Smooth muscle cell (in vitro differentiated cells): ENCODE results near the gene KLHL29. TPM values are rescaled to one million over a fixed set of nuclear protein-coding genes. Genes with fewer than 3 reads are reported as not detected.

Source experiments
- DNase-seq: peaks from one replicate; lab custom pipeline; 2025; ENCODE audit not compliant: unreplicated experiment; lab: John Stamatoyannopoulos, UW
- H2AFZ ChIP-seq: fragments of 200-600 bp; sonication (generic); 2 replicates; pipeline ENCODE4 v1.6.0; 2016; ENCODE audit warnings: antibody characterized with exemption, low read depth, mild to moderate bottlenecking
- H3F3A ChIP-seq: fragments of 200-600 bp; sonication (generic); 2 replicates; pipeline ENCODE4 v1.6.0; 2017; ENCODE audit warnings: antibody characterized with exemption, low read depth
- H3K27ac ChIP-seq: fragments of 200-600 bp; sonication (generic); 2 replicates; pipeline ENCODE4 v1.5.1; 2016; ENCODE audit warnings: low read depth, mild to moderate bottlenecking
- H3K27me3 ChIP-seq: fragments of 200-600 bp; sonication (generic); 2 replicates; pipeline ENCODE4 v1.6.1; 2016; ENCODE audit warnings: low read depth, mild to moderate bottlenecking
- H3K36me3 ChIP-seq: fragments of 200-600 bp; sonication (generic); 2 replicates; pipeline ENCODE4 v1.5.1; 2016; ENCODE audit warnings: low read depth
- H3K4me1 ChIP-seq: fragments of 200-600 bp; sonication (generic); 2 replicates; pipeline ENCODE4 v1.5.1; 2016; ENCODE audit warnings: low read depth
- H3K4me2 ChIP-seq: fragments of 200-600 bp; sonication (generic); 2 replicates; pipeline ENCODE4 v1.6.0; 2016; ENCODE audit warnings: mild to moderate bottlenecking
- H3K4me3 ChIP-seq: fragments of 200-600 bp; sonication (generic); 2 replicates; pipeline ENCODE4 v1.5.1; 2016; ENCODE audit warnings: mild to moderate bottlenecking
- H3K79me2 ChIP-seq: fragments of 200-600 bp; sonication (generic); 2 replicates; pipeline ENCODE4 v1.6.0; 2016; ENCODE audit warnings: low read depth, mild to moderate bottlenecking
- H3K9ac ChIP-seq: fragments of 200-600 bp; sonication (generic); 2 replicates; pipeline ENCODE4 v1.6.0; 2016; ENCODE audit warnings: low read depth
- H3K9me3 ChIP-seq: fragments of 200-600 bp; sonication (generic); replicated peaks from 2 replicates; pipeline ENCODE4 v1.5.1; 2016; ENCODE audit warnings: low read depth
- H4K20me1 ChIP-seq: fragments of 200-600 bp; sonication (generic); 2 replicates; pipeline ENCODE4 v1.6.0; 2016; ENCODE audit warnings: low read depth
- CTCF ChIP-seq: fragments of 200-600 bp; sonication (generic); IDR thresholded peaks from 2 replicates; pipeline ENCODE4 v1.5.1; 2017; ENCODE audit warnings: borderline replicate concordance, mild to moderate bottlenecking, antibody characterized with exemption; ENCODE audit not compliant: insufficient read depth, poor library complexity, severe bottlenecking
- WGBS: methylation state at CpG from one replicate; pipeline ENCODE4 v1.1.7; 2016; ENCODE audit warnings: low lambda C conversion rate; 5-methylcytosine and 5-hydroxymethylcytosine counted together
- polyA plus RNA-seq: library from polyadenylated mRNA; unstranded; fragments of >200 nt; fragmentation: Nextera tagmentation; extraction: Ambion mirVana; gene quantifications from 2 replicates; pipeline ENCODE4 v1.2.1, GENCODE V29; 2016
- total RNA-seq: library from RNA; depleted of rRNA; stranded (reverse); fragments of >200 nt; gene quantifications from 2 replicates; pipeline ENCODE4 v1.2.3, GENCODE V29; 2014

KLHL29 gene
- total and polyA plus RNA-seq, 2 experiments from 2014 or later = 3.1 to 6.6 TPM

- Histone ChIP-seq H3K27ac (no peak overlapping the region), H3K4me2 (no peak overlapping the region), H3F3A (no peaks in the 10 kb centered on the region), H3K9ac (no peak overlapping the region), H3K4me3 (no peak overlapping the region), H3K36me3 (no peaks in the 10 kb centered on the region), H4K20me1 (no peaks in the 10 kb centered on the region), H3K9me3 (no peaks in the 10 kb centered on the region), H3K79me2 (no peaks in the 10 kb centered on the region), H3K27me3 (no peaks in the 10 kb centered on the region), H3K4me1 (peaks cover 1% of the 10 kb centered on the region), H2AFZ (no peak overlapping the region)
- TF ChIP-seq CTCF = no peak
- 90% methylated on average over 11 of the region's 11 CpGs for WGBS
- no peak for DNase-seq
These were observed 304.2 kb downstream of the KLHL29 start for GRCh38 chr2:23689131-23689700.

GRCh38 chr2:23689891-23690290, 304.9 kb downstream of the KLHL29 start:
- no peak overlapping the region for H3K4me3 ChIP-seq
- no peaks in the 10 kb centered on the region for H3K79me2 ChIP-seq
- H3K27me3 ChIP-seq = no peaks in the 10 kb centered on the region
- H3K4me2 ChIP-seq = no peak overlapping the region
- H2AFZ ChIP-seq = no peak overlapping the region
- no peaks in the 10 kb centered on the region for H3K36me3 ChIP-seq
- H3K9me3 ChIP-seq = no peaks in the 10 kb centered on the region
- TF ChIP-seq CTCF = no peak
- H3K9ac ChIP-seq = no peak overlapping the region
- 48% methylated on average over 9 of the region's 9 CpGs for WGBS
- H3F3A ChIP-seq = no peaks in the 10 kb centered on the region
- H3K27ac ChIP-seq = no peak overlapping the region
- H3K4me1 ChIP-seq = no peaks in the 10 kb centered on the region
- no peaks in the 10 kb centered on the region for H4K20me1 ChIP-seq
- no peak for DNase-seq

GRCh38 chr2:23690421-23691105, 305.6 kb downstream of the KLHL29 start:
- Histone ChIP-seq H3K4me2 (no peak overlapping the region), H3K4me3 (no peak overlapping the region), H3K4me1 (no peaks in the 10 kb centered on the region), H3K9ac (no peak overlapping the region), H3K27ac (no peak overlapping the region), H4K20me1 (no peaks in the 10 kb centered on the region), H2AFZ (no peak overlapping the region), H3K27me3 (no peaks in the 10 kb centered on the region), H3K79me2 (no peaks in the 10 kb centered on the region), H3F3A (no peaks in the 10 kb centered on the region), H3K36me3 (no peaks in the 10 kb centered on the region), H3K9me3 (no peaks in the 10 kb centered on the region)
- WGBS = 94% methylated on average over 31 of the region's 31 CpGs
- TF ChIP-seq CTCF = no peak
- no peak for DNase-seq

- no peaks in the 10 kb centered on the region for H3K36me3 ChIP-seq
- H3K4me3 ChIP-seq = no peak overlapping the region
- H3K79me2 ChIP-seq = no peaks in the 10 kb centered on the region
- H3K4me1 ChIP-seq = no peaks in the 10 kb centered on the region
- H3K9me3 ChIP-seq = no peaks in the 10 kb centered on the region
- no peak overlapping the region for H2AFZ ChIP-seq
- no peak for DNase-seq
- 97% methylated on average over 10 of the region's 10 CpGs for WGBS
- no peaks in the 10 kb centered on the region for H3F3A ChIP-seq
- no peak overlapping the region for H3K4me2 ChIP-seq
- no peaks in the 10 kb centered on the region for H4K20me1 ChIP-seq
- no peaks in the 10 kb centered on the region for H3K27me3 ChIP-seq
- no peak overlapping the region for H3K9ac ChIP-seq
- no peak overlapping the region for H3K27ac ChIP-seq
- no peak for TF ChIP-seq CTCF
These were observed 306.1 kb downstream of the KLHL29 start for GRCh38 chr2:23691106-23691470.
